Fibroblast of gingiva (primary cell): ENCODE measurements around the gene PSG1.
A peak's percentile ranks its signal among the peaks of the same experiment; 100 is the strongest.
"Not testable (repeated sequence)": the region's sequence is repeated elsewhere in the genome, so short reads cannot be mapped to it uniquely, and the experiment has no call there.

Experiments
- DNase-seq: peaks from one replicate; pipeline ENCODE4 v3.0.0-alpha.2; 2011; ENCODE audit warnings: low read depth

Gene PSG1

GRCh38 chr19:42881279-42881678 lies 1.8 kb upstream of the PSG1 start:
- DNase-seq = not testable (repeated sequence)

DNA sequence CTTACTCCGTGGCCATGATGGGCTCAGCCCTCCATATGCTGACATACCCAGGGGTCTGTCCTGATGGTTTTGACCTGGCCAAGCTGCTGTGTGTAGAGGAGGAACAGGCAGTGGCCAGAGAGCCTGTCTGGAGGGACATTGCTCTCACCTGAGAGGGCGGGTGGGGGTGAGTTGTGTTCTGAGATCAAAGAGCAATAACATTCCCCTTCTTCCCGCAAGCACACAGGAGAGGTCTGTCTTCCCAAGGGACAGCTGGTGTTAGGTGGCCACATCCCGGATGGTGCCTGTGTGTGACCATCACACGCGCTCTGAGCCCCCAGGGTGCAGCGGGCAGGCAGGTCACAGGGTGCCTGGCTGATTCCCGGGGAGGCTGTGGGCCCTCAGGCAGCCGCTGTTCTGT lies 1.1 kb upstream of the PSG1 start:
- not testable (repeated sequence) for DNase-seq

DNA sequence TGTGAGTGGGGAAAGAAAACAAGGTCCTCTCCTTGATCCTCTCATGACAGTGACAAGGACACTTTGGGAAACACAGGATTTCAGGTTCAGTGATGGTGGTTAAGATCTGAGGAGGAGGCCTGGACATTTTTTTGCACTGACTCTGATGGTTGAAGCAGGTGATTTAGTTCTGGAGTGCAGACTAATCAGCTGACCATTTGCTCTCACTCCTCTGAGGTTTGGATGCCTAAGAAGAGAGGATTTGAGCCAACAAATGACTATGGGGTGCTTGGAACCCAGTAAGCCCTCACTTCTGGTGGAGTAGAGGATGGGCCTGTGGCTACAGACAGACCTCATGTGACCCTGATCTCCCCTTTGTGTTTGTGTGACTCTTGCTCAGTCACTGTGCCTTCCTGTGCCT lies 2.9 kb downstream of the PSG1 start:
- DNase-seq = not testable (repeated sequence)

GRCh38 chr19:42875881-42876280 lies 3.6 kb downstream of the PSG1 start:
- not testable (repeated sequence) for DNase-seq

GRCh38 chr19:42874901-42875813 lies 4.4 kb downstream of the PSG1 start:
- peak; percentile 31 for DNase-seq

GRCh38 chr19:42874136-42874535 lies 5.4 kb downstream of the PSG1 start:
- DNase-seq = not testable (repeated sequence)

- DNase-seq = no peak
These were observed 6.9 kb downstream of the PSG1 start for GRCh38 chr19:42872608-42873007.

GRCh38 chr19:42857544-42857867 lies 22.0 kb downstream of the PSG1 start:
- no peak for DNase-seq

DNA sequence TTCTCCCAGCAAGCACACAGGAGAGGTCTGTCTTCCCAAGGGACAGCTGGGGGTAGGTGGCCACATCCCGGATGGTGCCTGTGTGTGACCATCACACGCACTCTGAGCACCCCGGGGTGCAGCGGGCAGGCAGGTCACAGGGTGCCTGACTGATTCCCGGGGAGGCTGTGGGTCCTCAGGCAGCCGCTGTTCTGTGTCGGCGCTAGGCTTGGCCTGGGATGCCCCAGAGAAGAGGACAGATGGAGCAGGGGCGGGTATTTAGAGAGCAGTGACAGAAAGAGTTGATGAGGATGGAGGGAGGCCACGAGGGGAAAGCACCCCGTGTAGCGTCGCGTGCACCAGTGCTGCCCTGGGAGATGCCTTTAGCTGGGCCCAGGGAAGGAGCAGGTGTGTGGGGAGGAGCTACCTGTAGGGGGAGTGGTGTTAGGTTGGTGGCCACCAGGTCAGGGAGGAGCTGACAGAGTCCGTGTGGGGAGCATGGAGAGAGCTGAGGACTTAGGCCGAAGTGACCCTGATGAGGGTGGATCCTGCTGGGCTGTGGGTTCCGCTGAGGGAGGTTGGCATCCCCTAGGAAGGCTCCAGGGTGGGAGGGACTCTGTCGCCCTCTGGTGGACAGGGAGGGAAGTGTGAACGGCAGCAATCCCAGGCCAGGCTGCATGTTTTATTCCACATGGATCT lies 22.5 kb downstream of the PSG1 start:
- DNase-seq = not testable (repeated sequence)

- not testable (repeated sequence) for DNase-seq
These were observed 24.8 kb downstream of the PSG1 start for GRCh38 chr19:42854745-42855144.

GRCh38 chr19:42853231-42853630 lies 26.3 kb downstream of the PSG1 start:
- DNase-seq = not testable (repeated sequence)

GRCh38 chr19:42852821-42853220 lies 26.7 kb downstream of the PSG1 start:
- not testable (repeated sequence) for DNase-seq

DNA sequence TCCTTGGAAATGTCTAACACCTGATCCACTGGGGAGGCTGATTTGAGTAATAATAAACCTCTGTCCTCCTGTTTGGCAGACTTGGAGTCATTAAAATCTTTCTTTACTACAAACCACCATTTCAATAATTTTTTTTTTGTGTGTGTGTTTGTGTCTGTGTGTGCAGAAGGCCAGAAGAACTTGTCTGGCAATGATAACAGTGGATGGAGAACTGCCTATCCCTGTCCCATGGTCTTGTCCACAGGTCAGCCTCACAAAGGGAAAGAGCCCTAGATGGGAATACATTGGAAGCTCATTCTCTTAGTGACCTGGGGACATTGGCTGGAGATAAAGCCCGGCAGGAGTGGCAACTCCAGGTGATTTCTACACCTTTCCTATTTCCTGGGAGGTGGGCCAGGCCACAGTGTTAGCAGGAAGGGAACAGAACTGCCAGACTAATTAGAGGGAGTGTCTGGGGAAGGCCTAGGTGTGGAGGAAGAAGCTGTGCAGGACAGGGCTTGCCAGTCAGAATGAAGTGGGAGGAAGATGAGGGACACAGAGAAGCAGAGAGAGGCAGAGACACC lies 27.7 kb downstream of the PSG1 start:
- DNase-seq = not testable (repeated sequence)

- DNase-seq = peak; percentile 95
These were observed 28.4 kb downstream of the PSG1 start for GRCh38 chr19:42850981-42851717.

DNA sequence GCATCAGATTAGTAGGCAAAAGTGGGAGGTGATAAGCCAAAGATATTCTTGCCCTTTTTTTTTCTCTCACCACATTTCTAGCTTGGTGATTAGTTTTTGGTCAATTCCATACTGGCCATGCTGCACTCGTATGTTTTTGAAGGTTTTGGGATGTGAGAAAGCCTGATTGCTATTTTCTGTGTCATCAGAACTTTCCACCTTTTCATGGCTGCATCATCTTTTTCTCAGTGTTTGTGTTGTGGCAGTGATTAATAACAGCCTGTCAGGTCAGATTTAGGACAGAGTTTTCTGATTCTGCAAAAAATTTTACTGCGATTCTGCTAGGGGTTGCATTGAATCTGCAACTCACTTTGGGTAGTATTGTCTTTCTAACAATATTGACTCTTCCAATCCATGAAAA lies 32.9 kb downstream of the PSG1 start:
- no peak for DNase-seq

- DNase-seq = not testable (repeated sequence)
These were observed 35.9 kb downstream of the PSG1 start for GRCh38 chr19:42843631-42844030.

DNA sequence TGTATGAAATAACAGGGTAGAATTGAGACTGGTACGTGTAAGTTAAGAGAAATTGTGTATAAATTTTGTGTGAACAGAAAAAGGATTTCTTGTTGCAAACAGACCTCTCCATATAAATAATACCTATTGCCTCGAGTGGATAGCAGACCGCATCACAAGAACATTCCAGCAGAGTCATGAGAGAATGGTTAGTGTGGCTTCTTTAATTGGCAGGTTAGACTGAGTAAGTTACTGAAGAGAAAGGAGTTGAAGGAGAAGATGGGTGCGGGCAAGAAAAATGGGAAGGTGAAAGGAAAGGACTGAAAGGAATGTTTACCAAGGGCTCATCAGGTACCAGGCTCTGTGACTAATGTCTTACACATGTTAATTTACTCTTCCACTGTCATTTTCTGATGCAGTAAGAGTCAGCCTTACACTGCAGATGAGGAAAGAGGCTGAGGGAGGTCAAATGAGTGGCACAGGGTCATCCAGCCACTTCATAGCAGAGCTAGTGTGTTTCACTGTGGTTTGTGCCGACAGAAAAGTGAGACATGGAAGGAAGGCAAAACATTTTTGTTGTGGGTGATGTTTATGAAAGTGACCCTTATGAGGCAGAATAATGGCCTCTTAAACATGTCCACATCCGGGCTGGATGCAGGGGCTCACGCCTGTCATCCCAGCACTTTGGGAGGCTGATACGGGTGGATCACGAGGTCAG lies 46.6 kb downstream of the PSG1 start:
- DNase-seq = peak; percentile 25

DNA sequence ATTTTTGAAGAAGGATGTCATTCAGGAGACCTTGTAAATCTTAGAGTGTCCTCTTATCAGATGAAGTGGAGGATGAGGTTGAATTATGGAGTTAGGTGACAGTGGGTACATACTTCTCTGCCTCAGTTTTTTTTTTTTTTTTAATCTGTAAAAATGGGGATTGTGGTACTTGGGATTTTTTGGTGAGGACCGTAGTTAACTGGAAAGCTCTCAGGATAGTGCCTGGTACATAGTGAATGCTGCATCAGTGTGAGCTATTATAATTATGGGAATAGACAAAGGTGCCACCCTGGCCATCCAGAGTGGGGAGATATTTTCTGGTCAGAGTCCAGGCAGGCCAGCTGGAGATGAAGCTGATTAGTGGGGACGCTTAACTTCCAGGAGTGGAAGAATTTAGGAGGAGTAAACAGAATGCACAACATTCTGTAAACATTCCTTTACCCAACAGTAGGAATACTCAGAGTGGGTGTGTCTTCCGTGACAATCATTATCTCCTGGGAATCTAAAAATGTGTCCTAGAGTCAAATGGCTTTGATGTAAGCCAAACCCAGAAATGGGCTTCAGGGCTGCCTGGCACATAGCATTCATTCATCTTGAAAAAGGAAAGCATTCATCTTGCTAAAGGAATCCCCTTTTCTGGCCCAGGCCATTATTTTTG lies 47.4 kb downstream of the PSG1 start:
- DNase-seq = not testable (repeated sequence)

DNA sequence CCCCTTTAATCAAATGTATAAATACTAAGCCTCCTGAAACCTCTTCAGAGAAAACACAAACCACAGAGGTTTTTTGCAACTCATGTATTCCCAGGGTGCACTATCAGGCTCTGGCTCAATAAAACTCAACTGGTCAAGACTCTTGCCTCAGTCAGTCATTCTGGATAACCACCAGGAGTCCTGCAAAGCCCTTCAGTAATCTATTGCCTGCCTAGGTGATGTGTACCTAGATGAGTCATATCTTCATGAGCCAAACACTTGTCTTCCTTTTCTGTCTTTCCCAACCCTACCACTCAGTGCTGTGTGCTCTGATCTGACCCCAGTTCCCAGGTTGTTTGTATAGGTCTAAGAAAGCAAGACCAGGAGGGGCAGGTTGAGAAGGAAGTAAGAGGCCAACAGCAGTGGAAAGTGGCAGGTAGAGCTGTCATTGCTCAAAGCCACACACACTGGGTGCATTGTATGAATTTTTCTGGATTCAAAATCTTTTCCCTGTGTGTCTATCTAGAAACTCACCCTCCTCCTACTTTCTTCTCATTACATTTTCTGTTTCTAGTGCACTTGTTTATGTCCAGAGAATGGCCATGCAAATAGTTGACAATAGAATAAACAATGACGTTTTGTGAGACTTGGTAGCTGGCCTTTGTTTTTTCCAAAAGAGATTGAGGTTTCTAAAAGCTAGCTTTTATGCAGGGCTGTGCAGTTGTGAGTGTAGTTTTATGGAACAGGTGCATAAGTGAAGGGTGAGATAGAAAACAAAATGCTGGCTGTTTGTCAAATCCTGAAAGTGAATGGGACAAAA lies 48.1 kb downstream of the PSG1 start:
- DNase-seq = no peak

DNA sequence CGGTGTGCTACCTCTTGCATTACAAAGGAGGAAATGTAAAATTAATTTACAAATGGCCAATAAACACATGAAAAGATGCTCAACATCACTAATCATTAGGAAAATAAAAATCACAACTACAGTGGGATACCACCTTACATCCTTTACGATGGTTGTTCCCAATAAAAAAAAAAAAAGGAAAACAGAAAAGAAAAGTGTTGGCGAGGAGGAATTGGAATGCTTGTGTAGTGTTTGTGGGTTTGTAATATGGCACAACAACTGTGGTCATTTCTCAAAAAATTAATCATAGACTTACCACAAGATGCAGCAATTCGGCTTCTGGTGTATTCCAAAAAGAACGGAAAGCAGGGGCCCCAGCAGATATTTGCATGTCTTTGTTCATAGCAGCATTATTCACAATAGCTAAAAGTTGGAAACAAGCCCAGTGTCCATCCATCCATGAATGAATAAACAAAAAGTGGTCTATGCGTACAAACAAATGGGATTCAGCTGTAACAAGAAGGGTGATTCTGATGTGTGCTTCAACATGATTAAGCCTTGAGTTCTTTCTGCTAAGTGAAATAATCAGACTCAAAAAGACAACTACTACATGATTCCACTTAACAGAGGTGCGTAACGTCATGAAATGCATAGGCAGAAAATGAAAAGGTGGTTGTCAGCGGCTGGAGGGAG lies 58.1 kb downstream of the PSG1 start:
- peak; percentile 90 for DNase-seq
